Stimulated activated CD4-positive, alpha-beta T cell treated with anti-CD3 and anti-CD28 coated beads, Interleukin-12 subunit alpha, Interleukin-12 subunit beta, amount 100 ng/mL, for 4 hours (primary cell): ENCODE results near the gene CHRNB4.
"Not testable (repeated sequence)": the region's sequence is repeated elsewhere in the genome, so short reads cannot be mapped to it uniquely, and the experiment has no call there.

Source experiments
- DNase-seq: peaks from one replicate; pipeline ENCODE4 v3.0.0-alpha.2; 2020

The CHRNB4 gene

GRCh38 chr15:78614021-78614420 is 27.0 kb downstream of the CHRNB4 start:
- no peak for DNase-seq

DNA sequence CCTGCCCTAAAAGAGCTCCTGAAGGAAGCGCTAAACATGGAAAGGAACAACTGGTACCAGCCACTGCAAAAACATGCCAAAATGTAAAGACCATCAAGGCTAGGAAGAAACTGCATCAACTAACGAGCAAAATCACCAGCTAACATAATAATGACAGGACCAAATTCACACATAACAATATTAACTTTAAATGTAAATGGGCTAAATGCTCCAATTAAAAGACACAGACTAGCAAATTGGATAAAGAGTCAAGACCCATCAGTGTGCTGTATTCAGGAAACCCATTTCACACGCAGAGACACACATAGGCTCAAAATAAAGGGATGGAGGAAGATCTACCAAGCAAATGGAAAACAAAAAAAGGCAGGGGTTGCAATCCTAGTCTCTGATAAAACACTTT is 31.5 kb downstream of the CHRNB4 start:
- not testable (repeated sequence) for DNase-seq

GRCh38 chr15:78605680-78606079 is 35.3 kb downstream of the CHRNB4 start:
- no peak for DNase-seq

GRCh38 chr15:78605201-78605600 is 35.8 kb downstream of the CHRNB4 start:
- DNase-seq: no peak

DNA sequence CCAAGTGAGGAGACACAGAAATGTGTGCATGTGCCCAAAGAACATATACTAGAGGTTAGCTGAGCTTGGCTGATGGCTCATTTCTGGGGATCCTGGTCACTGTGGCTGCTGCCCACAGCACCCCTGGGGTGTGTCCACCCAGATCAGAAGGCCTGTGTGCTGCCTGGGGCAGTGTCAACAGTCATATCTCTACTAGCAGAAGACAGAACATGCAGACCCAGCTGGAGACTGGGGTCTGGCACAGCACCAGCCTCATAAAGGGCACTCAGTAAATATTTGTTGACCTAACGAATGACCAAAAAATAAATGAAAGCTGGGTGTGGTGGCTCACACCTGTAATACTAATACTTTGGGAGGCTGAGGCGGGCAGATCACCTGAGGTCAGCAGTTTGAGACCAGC is 36.6 kb downstream of the CHRNB4 start:
- no peak for DNase-seq

DNA sequence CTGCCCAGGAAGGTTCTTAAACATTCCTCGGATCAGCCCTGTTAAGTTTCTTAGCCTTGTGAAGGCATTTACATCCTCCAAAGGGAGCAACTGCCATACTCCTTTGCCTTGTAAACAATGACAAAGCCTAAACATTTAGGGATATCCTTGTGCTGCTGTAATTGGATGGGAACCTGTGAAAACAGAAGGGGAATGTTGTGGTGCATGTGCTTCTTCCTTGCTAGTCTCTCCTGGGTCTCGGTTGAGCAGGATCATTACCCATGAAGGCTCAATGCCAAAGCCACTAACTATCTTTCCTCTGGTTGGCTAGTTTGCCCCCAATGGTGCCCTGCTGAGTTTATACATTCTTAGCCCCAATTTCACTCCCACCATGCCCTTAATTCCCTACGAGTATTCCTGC is 37.5 kb downstream of the CHRNB4 start:
- no peak for DNase-seq

DNA sequence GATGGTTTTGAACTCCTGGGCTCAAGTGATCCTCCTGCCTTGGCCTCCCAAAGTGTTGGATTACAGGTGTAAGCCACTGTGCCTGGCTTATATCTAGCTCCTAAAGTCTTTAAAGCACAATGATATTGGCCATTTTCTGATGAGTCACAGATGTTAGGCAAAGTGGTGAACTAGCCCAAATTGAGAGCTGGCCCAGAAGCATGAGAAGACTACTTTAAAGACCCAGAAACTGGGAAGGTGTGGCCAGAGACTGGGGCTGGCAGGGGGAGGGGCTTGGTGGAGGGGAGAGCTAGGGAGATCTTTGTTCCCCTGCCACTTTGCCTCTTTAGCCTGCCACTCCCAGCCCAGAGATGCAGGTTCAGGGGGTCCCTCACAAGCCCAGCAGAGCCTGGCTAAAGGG is 41.8 kb downstream of the CHRNB4 start:
- no peak for DNase-seq

GRCh38 chr15:78598348-78598747 is 42.7 kb downstream of the CHRNB4 start:
- DNase-seq: no peak

- no peak for DNase-seq
Measured at GRCh38 chr15:78597583-78597982, 43.4 kb downstream of the CHRNB4 start.

DNA sequence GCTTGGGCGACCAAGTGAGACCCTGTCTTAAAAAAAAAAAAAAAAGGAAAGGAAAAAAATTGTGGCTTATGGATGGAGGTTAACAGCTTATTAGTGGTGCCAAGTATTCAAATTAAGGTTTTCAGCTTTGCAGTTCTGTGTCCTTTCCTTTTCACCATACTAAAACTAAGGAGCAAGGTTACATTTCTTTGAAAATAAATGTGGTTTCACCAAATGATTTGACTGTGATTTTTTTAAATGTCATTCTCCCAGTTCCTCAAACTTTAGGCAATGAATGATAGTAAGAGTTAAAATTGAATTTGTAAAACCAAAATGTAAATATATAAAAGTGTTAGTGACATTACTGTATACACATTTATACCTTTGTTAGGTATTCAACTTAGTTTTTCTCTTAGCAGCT is 66.1 kb downstream of the CHRNB4 start:
- no peak for DNase-seq
